Urinary bladder (tissue), 4 donors: ENCODE data around the gene ACACA. TPM values are rescaled to one million over a fixed set of nuclear protein-coding genes. Genes with fewer than 3 reads are reported as not detected.
"Not testable (repeated sequence)": the region's sequence is repeated elsewhere in the genome, so short reads cannot be mapped to it uniquely, and the experiment has no call there.

ENCODE experiments used
- DNase-seq: peaks from one replicate; pipeline ENCODE4 v3.0.0-alpha.2; 2015; ENCODE audit errors: extremely low spot score
- H3K27ac ChIP-seq: one replicate; pipeline ENCODE4 v1.5.1; 2013; ENCODE audit warnings: low read depth, mild to moderate bottlenecking, moderate library complexity
- H3K36me3 ChIP-seq: one replicate; pipeline ENCODE4 v1.6.1; 2013; ENCODE audit warnings: mild to moderate bottlenecking, moderate library complexity; ENCODE audit not compliant: insufficient read depth
- H3K4me1 ChIP-seq: one replicate; pipeline ENCODE4 v1.6.1; 2013; ENCODE audit warnings: mild to moderate bottlenecking, moderate library complexity; ENCODE audit not compliant: insufficient read depth
- H3K4me3 ChIP-seq: one replicate; pipeline ENCODE4 v1.5.1; 2013; ENCODE audit warnings: low read depth, low read length
- WGBS: extraction: QIAGEN DNeasy Blood & Tissue Kit; methylation state at CpG from one replicate; pipeline ENCODE4 v1.1.7; 2013; 5-methylcytosine and 5-hydroxymethylcytosine counted together
- polyA plus RNA-seq: library from polyadenylated mRNA; stranded (reverse); fragments of 200-250 nt; gene quantifications from one replicate; pipeline ENCODE4 v1.2.3, GENCODE V29; 2013
- total RNA-seq: library from RNA; depleted of rRNA; stranded (reverse); fragments of >200 nt; gene quantifications from one replicate; pipeline ENCODE4 v1.2.3, GENCODE V29; 2014
- donor health status: healthy with polysubstance abuse.
- donor health status: healthy.

ACACA gene
- total and polyA plus RNA-seq, 2 donors: 31.7 to 70.6 TPM

- H3K4me1 ChIP-seq, H3K36me3 ChIP-seq, H3K4me3 ChIP-seq, H3K27ac ChIP-seq, DNase-seq: not testable (repeated sequence)
- 98% methylated on average over 3 of the region's 3 CpGs for WGBS
Observed at GRCh38 chr17:37143558-37143957, 263.1 kb downstream of the ACACA start.

GRCh38 chr17:37142294-37142896, 264.2 kb downstream of the ACACA start:
- no peaks in the 10 kb centered on the region for H3K36me3 ChIP-seq
- WGBS: 81% methylated on average over 5 of the region's 5 CpGs
- H3K27ac ChIP-seq: no peak overlapping the region
- no peaks in the 10 kb centered on the region for H3K4me1 ChIP-seq
- H3K4me3 ChIP-seq: no peak overlapping the region
- no peak for DNase-seq

DNA sequence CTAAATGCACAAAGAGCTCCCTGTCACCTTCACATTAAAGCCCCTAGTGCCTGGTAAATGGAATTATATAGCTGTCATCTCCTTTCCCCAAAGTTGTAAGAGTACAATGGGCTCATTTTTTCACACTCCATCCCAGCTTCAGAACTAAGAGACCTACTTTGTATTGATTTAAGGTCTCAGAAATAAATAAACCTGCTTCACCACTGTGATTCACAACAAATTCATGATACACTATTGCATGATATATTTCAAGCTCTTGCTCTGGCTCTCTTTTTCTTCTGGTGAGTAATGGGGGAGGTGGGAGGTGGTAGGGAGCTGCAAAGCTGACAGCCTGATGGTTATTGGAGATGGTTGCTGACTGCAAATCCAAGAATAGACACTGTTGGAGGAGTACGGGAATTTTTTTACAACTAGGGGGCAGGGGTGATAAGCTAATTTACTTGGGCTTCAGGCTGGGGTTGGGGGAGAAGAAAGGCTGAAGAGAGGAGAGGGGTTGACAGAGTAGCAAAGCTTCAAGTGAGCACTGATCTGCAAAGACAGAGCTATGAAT, 268.0 kb downstream of the ACACA start:
- Histone ChIP-seq H3K27ac (no peak overlapping the region), H3K4me1 (no peaks in the 10 kb centered on the region), H3K4me3 (no peak overlapping the region), H3K36me3 (no peaks in the 10 kb centered on the region)
- WGBS: 49% methylated on average over 1 of the region's 1 CpG
- DNase-seq: no peak

DNA sequence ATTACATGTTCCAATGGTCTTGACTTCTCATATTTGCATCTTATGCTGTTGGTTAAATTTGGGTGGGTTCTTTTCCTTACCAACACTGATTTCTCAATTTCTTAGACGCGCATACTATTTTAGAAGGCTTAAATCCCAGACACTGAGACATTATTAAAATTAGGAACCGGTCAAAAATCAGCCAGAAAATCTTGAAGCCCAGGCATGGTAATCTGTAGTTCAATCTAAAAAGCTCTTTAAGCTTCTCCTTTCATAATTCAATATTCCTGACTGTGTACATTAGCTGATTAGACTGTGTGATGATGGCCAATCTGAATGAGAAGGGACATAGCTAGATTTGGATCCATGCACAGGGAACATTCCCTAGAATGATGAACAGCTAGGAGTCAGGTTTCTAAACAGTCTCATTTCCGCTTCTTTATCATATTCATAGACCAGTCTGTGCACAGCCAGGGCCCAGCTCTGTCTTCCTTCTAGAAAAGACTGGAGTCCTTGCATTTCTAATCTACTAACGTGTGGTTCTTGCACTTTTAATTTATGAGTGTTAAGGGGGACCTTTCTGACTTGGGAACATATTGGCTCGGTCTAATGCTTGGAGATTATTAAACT, 268.6 kb downstream of the ACACA start:
- H3K4me3 ChIP-seq: no peak overlapping the region
- peaks cover under 1% of the 10 kb centered on the region for H3K4me1 ChIP-seq
- WGBS: 75% methylated on average over 6 of the region's 6 CpGs
- H3K27ac ChIP-seq: no peak overlapping the region
- no peak for DNase-seq
- H3K36me3 ChIP-seq: no peaks in the 10 kb centered on the region

- Histone ChIP-seq H3K36me3 (no peaks in the 10 kb centered on the region), H3K4me1 (peaks cover 1% of the 10 kb centered on the region), H3K4me3 (no peak overlapping the region), H3K27ac (no peak overlapping the region)
- WGBS: 93% methylated on average over 4 of the region's 4 CpGs
- DNase-seq: no peak
Observed at GRCh38 chr17:37137070-37137610, 269.5 kb downstream of the ACACA start.

DNA sequence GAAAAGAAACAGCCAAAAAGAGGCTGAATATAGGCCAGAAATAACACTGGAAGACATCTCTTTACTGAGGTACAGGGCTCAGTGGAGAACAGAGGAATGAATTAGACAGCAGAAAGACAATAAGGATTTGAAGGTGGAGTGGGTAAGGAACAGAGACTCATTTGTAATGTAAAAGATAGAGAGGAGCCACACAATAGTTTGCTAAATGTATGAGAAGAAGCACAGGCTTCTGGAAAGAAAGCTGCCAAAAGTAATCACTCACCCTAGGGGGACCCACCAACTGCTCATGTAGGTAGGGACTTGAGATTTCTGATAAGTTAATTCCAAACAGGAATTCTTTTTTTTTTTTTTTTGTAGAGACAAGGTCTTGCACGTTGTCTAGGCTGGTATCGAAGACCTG, 271.1 kb downstream of the ACACA start:
- no peaks in the 10 kb centered on the region for H3K36me3 ChIP-seq
- WGBS: 95% methylated on average over 2 of the region's 2 CpGs
- peaks cover 1% of the 10 kb centered on the region for H3K4me1 ChIP-seq
- DNase-seq: no peak
- H3K27ac ChIP-seq: no peak overlapping the region
- no peak overlapping the region for H3K4me3 ChIP-seq

DNA sequence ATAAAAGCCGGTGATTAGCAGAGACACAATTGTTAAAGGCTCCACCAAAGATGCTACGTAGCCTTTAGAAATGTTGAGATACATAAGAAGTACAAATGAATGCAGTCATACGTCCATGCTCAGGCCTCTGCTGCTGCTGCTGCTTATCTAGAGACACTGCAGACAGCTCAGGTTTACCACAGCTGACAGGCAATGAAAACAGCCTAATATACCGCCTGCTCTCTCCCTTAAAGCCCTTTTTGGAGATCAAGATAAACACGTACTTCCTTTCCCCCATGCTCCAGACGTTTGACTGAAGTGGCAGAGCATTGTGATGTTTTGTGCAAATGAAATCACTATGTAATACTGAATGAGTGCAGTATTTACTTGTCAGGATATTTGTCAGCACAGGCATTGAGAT, 272.6 kb downstream of the ACACA start:
- peaks cover 1% of the 10 kb centered on the region for H3K4me1 ChIP-seq
- DNase-seq: no peak
- no peak overlapping the region for H3K4me3 ChIP-seq
- 39% methylated on average over 6 of the region's 6 CpGs for WGBS
- no peaks in the 10 kb centered on the region for H3K36me3 ChIP-seq
- H3K27ac ChIP-seq: no peak overlapping the region

GRCh38 chr17:37133136-37133535, 273.5 kb downstream of the ACACA start:
- no peak for DNase-seq
- H3K36me3 ChIP-seq: no peaks in the 10 kb centered on the region
- peaks cover 1% of the 10 kb centered on the region for H3K4me1 ChIP-seq
- WGBS: 83% methylated on average over 5 of the region's 5 CpGs
- H3K27ac ChIP-seq: no peak overlapping the region
- no peak overlapping the region for H3K4me3 ChIP-seq

- WGBS: 80% methylated on average over 16 of the region's 16 CpGs
- no peak for DNase-seq
- peaks cover 1% of the 10 kb centered on the region for H3K4me1 ChIP-seq
Observed at GRCh38 chr17:37131669-37132611, 274.7 kb downstream of the ACACA start.

DNA sequence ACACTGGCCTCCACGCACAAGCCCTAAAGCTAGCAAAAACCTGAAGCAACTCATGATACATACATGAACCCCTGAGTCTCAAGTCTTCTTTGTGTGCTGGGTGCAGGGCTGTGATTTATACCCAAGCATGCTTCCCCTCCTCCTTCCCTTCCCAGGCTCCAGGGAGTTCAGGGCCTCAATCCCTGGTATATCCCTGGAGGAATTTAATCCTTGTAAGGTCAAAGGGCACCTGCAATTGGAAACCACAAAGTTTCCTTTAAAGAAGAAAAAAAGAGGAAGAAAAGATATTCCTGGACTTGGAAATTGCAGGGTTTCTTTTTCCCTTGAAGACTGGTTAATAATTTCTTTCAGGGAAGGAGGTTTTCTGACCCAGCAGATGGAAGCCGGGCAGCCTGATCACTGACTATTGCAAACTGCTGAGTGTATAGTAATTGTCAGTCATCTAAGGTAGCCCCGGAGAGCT, 275.6 kb downstream of the ACACA start:
- Histone ChIP-seq H3K4me1 (peaks cover 1% of the 10 kb centered on the region), H3K36me3 (peaks cover 2% of the 10 kb centered on the region), H3K27ac (no peak overlapping the region), H3K4me3 (no peak overlapping the region)
- no peak for DNase-seq
- WGBS: 80% methylated on average over 3 of the region's 3 CpGs

More at GRCh38 chr17:37131669-37132611, 274.7 kb downstream of the ACACA start:
- H3K4me3 ChIP-seq: no peak overlapping the region
- no peak overlapping the region for H3K27ac ChIP-seq
- H3K36me3 ChIP-seq: no peaks in the 10 kb centered on the region

- no peak overlapping the region for H3K27ac ChIP-seq
- no peaks in the 10 kb centered on the region for H3K4me1 ChIP-seq
- no peak overlapping the region for H3K4me3 ChIP-seq
- no peak for DNase-seq
- 79% methylated on average over 4 of the region's 4 CpGs for WGBS
- peaks cover 2% of the 10 kb centered on the region for H3K36me3 ChIP-seq
Observed at GRCh38 chr17:37124821-37125173, 281.8 kb downstream of the ACACA start.

DNA sequence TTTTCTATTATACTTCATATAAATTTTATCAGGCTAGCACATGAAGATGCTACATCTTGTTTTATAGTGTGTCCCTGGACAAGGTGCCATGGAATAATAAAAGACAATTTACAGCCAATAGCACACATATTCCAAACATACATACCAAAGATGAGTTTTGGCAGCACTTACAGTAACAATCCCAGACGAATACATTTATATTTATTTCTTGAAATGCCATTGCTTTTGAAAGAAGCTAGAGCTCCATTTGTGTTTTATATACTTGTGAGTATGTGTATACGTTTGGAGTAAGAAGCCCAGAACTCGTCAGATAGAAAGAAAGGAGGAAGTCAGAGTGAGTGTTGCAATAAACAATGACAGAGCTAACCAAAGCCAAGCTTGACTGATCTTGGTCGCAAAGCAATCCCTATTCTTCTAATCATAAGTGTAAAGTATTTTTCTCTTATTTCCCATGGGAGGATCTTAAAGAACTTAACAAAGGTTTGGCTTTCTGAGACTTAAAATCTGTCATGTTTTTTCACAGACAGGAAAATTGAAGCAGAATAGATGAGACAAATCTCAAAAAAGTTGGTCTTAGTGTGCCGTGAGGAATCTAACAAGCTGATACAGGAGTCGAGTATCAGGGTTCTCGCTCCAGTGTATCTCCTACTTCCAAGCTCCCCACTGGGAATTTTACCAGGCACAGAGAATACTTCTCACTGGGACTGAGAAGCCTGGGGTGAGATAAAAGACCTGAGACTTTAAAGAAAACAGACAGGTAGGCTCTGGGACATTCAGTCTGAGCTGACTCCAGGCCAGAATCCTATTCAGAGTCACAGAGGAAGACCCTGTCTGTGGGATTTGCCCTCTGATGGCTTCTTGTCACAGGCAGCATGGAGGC, 282.5 kb downstream of the ACACA start:
- WGBS: 37% methylated on average over 7 of the region's 7 CpGs
- no peak for DNase-seq
- H3K4me3 ChIP-seq: no peak overlapping the region

GRCh38 chr17:37123386-37123785, 283.2 kb downstream of the ACACA start:
- WGBS: 40% methylated on average over 1 of the region's 1 CpG
- H3K4me3 ChIP-seq: no peak overlapping the region
- H3K4me1 ChIP-seq: no peaks in the 10 kb centered on the region
- H3K36me3 ChIP-seq: peaks cover 2% of the 10 kb centered on the region
- no peak overlapping the region for H3K27ac ChIP-seq
- DNase-seq: no peak

More for the DNA sequence above, 282.5 kb downstream of the ACACA start:
- Histone ChIP-seq H3K4me1 (no peaks in the 10 kb centered on the region), H3K36me3 (peaks cover 2% of the 10 kb centered on the region), H3K27ac (no peak overlapping the region)
